ENCODE measurements around the gene NOTCH2.

Gene NOTCH2

GRCh38 chr1:119909890-119910596 lies 159.4 kb downstream of the NOTCH2 start:
- no peak for DNase-seq (ENCODE audit: extremely low spot score)

GRCh38 chr1:119908661-119909060 lies 160.8 kb downstream of the NOTCH2 start:
- ChIA-PET POLR2A (no interaction called here), CTCF (interaction anchor here (1.0 kb wide), 1 partner anchor 12 kb away, joined by 3 read pairs; no protein-coding TSS in a partner anchor)
- TF ChIP-seq CTCF (IDR thresholded peaks at IDR 0.05; ENCODE audit: control extremely low read depth, extremely low read depth, low read depth, missing control alignments), result no peak

More at GRCh38 chr1:119909890-119910596, 159.4 kb downstream of the NOTCH2 start:
- no peak for TF ChIP-seq CTCF (IDR thresholded peaks at IDR 0.05; ENCODE audit: control extremely low read depth, extremely low read depth, low read depth, missing control alignments)
- POLR2A ChIA-PET, result no interaction called here
- CTCF ChIA-PET, result no interaction called here

GRCh38 chr1:119906927-119907652 lies 162.4 kb downstream of the NOTCH2 start:
- no peak for DNase-seq (ENCODE audit: extremely low spot score)
- TF ChIP-seq CTCF (IDR thresholded peaks at IDR 0.05; ENCODE audit: control extremely low read depth, extremely low read depth, low read depth, missing control alignments), result no peak
- ChIA-PET CTCF (interaction anchor here (1.0 to 1.4 kb wide), 3 partner anchors 14 to 41 kb away, joined by 3 to 4 read pairs (median 3); no protein-coding TSS in a partner anchor), POLR2A (no interaction called here)

More at GRCh38 chr1:119908661-119909060, 160.8 kb downstream of the NOTCH2 start:
- DNase-seq (ENCODE audit: extremely low spot score), result no peak

- ChIA-PET CTCF (interaction anchor here (1.2 kb wide), 1 partner anchor 17 kb away, joined by 5 read pairs; no protein-coding TSS in a partner anchor), POLR2A (no interaction called here)
- TF ChIP-seq CTCF (IDR thresholded peaks at IDR 0.05; ENCODE audit: control extremely low read depth, extremely low read depth, low read depth, missing control alignments), result no peak
- DNase-seq (ENCODE audit: extremely low spot score), result no peak
These were observed 166.0 kb downstream of the NOTCH2 start for GRCh38 chr1:119903443-119903835.

- CTCF ChIA-PET, result no interaction called here
- DNase-seq (ENCODE audit: extremely low spot score), result no peak
- POLR2A ChIA-PET, result no interaction called here
- TF ChIP-seq CTCF (IDR thresholded peaks at IDR 0.05; ENCODE audit: control extremely low read depth, extremely low read depth, low read depth, missing control alignments), result no peak
These were observed 166.6 kb downstream of the NOTCH2 start for GRCh38 chr1:119902775-119903442.

- TF ChIP-seq CTCF (IDR thresholded peaks at IDR 0.05; ENCODE audit: control extremely low read depth, extremely low read depth, low read depth, missing control alignments), result no peak
- no peak for DNase-seq (ENCODE audit: extremely low spot score)
- ChIA-PET POLR2A (no interaction called here), CTCF (interaction anchor here (1.3 to 1.5 kb wide), 2 partner anchors 29 to 49 kb away, joined by 3 read pairs; no protein-coding TSS in a partner anchor)
These were observed 170.3 kb downstream of the NOTCH2 start for GRCh38 chr1:119898981-119899720.
